ENCODE data around the gene CSF2RB.
A peak's percentile ranks its signal among the peaks of the same experiment; 100 is the strongest.

The CSF2RB gene

GRCh38 chr22:36937319-36938027 is 24.0 kb downstream of the CSF2RB start:
- DNase-seq = no peak

GRCh38 chr22:36938028-36938425 is 24.6 kb downstream of the CSF2RB start:
- DNase-seq = no peak

GRCh38 chr22:36938886-36939285 is 25.5 kb downstream of the CSF2RB start:
- DNase-seq = no peak

GRCh38 chr22:36940676-36941075 is 27.2 kb downstream of the CSF2RB start:
- DNase-seq = peak; percentile 17

DNA sequence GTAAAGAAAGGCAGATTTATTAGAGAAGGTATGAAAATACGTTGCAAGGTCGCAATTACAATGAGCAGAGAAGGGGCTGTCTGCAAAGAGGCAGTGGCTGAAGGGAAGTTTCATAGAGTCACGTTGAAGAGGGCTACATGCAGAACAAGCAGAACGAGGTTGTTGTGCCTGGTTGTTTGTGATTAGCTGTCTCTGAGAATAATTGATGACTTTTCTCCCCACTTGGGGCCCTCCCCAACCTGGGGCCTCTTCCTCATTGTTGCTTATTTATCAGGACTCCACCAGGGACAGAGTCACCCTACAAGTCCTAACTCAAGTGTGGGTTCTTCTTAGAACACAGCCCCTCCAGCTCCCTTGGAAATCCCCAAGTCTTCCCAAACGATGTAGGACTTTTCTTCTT is 29.1 kb downstream of the CSF2RB start:
- no peak for DNase-seq

DNA sequence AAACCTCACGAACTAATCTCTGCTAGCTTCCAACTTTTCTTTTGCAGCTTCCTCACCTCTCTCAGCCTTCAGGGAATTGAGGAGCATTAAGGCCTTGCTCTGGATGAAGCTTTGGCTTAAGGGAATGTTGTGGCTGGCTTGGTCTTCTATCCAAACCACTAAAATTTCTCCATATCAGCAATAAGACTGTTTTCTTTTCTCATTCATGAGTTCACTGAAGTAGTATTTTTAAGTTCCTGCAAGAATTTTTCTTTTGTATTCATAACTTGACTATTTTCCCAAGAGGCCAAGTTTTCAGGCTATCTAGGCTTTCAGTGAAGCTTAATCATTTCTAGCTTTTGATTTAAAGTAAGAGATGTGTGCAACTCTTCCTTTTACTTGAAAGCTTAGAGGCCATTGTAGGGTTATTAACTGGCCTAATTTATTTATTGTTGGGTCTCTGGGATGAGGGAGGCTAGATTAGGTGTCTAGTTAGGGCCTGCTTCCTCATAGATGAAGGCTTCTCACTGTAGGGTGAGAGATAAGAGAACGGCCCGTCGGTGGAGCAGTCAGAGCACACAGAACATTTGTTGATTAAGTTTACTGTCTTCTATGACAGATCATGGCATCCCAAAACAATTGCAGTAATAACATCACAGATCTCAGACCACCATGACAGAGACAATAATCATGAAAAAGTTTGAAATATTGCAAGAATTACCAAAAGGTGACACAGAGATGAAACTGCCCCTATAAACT is 33.2 kb downstream of the CSF2RB start:
- peak; percentile 45 for DNase-seq

DNA sequence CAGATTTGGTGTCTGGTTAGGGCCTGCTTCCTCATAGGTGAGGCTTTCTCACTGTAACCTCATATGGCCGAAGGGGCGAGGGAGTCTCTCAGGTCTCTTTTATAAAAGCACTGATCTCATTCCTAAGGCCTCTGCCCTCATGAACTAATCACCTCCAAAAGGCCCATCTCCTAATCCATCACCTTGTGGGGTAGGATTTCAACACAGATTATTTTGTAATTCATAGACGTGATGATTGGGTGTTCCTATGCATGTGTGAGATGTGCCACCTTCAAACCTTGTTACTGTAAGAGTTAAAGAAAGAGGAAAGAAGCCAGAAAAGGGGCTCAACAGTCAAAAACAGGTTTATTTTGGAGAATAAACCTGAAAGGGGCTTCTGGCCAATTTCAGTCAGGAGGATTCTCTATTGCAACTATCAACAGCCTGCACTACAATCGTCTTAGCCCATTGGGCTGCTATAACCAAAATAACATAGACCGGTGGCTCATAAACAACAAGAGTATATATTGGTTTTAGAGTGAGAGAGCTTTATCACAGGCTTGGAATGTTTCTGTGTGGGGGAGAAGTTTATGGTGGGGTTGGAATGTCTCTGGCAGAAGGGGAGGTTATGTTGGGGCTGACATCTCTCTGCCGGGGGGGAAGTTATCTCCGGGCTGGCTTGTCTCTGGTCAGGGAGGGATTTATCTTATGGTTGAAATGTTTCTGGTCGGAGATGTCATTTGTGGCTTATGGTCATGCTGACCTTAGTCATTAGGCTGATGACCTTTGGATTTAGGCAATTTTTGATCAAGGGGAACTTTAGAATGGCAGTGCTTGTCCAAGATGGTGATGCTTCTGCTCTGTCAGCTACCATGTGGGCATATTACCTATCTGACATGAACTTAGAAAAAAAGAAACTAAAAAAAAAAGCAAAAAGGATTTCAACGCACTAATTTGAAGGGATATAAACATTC is 35.1 kb downstream of the CSF2RB start:
- DNase-seq = peak; percentile 68

GRCh38 chr22:36950797-36951590 is 37.6 kb downstream of the CSF2RB start:
- no peak for DNase-seq

- DNase-seq = no peak
These were observed 38.3 kb downstream of the CSF2RB start for GRCh38 chr22:36951746-36952145.

DNA sequence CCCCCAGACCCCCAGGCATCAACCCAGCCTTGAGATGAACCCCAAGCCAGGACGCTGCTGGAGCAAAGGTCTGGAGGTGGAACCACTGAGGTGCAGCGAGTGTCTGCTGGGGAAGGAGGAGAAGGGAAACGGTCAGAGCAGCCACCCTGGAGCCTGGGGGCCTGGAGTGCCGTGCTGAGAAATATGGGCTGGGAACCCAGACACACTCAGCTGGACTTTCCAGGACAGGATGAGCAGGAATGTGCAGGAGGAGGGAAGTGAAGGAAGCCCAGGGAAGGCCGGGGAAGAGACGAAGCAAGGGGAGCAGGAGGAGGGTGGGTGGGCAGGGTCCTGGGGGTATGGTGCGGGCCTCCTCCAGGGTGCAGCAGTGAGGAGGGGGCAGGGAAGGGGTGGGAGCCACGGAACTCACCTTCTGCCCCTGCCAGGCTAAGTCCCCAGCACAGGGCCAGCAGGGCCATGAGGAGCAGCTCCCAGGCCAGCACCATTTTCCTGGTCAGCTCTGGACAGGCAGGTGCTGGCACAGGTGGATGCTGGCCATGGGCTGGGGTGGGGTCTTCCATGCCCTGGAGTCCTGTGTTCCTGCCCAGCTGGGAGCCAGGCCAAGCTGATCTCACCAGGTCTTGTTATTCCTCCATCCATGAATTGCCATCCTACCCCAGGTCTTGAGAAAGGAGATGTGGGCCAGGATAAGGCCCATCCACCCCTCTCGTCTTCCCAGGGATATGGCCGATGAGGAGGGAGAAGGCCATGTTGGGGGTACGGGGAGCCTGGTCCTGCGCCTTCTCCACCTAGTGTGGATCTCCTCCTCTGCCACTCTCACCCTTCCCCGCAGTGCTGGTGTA is 40.0 kb downstream of the CSF2RB start:
- DNase-seq = no peak

- DNase-seq = no peak
These were observed 41.0 kb downstream of the CSF2RB start for GRCh38 chr22:36954251-36955014.

GRCh38 chr22:36955691-36956090 is 42.3 kb downstream of the CSF2RB start:
- no peak for DNase-seq

- no peak for DNase-seq
These were observed 44.9 kb downstream of the CSF2RB start for GRCh38 chr22:36958366-36958765.

DNA sequence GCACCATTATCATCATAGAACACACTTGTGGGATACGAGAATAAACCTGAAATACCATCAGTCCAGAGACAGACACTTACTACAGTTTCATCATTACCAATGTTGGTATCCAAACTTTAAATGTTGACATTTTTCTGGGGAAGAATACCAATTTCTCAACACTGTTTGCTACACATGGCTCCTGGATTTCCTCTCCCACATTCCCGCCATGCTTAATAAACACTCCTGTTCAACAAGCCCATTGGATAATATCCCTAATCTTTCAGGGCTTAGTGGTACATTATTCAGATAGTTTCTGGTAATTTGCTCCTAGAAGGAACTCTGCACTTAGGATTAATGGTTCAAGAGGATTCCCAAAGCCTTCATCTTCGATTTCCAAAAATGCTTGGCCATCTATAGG is 48.2 kb downstream of the CSF2RB start:
- DNase-seq = no peak

GRCh38 chr22:36963302-36963701 is 49.9 kb downstream of the CSF2RB start:
- no peak for DNase-seq

DNA sequence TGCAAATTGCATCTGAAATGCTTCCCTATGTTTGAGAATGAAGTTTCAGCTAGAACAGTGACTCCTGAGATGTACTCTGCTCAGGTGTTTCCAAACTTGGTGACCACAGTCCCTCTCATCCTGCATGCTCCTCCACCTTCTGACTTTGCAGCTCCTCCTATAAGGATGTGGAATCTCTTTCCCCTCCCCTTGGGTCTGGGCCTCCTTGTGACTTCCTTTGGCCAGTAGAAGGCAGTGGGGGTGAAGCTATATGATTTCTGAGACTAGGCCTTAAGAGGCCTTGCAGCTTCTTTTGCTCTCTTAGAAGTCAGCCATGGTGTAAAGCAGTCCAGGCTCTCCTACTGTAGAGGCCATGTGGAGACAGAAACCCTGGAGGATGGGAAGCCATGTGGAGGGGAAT is 50.7 kb downstream of the CSF2RB start:
- no peak for DNase-seq

- peak; percentile 53 for DNase-seq
These were observed 52.3 kb downstream of the CSF2RB start for GRCh38 chr22:36965696-36966095.

- DNase-seq = peak; percentile 96
These were observed 53.6 kb downstream of the CSF2RB start for GRCh38 chr22:36966851-36967540.

GRCh38 chr22:36968249-36968964 is 55.0 kb downstream of the CSF2RB start:
- no peak for DNase-seq
